SIG-M5 treated with dmso at 0.1 percent for 504 hours (cell line): ENCODE results near the gene ELP2.

Experiments used
- DNase-seq: peaks from one replicate; lab custom pipeline; 2025; ENCODE audit not compliant: unreplicated experiment; lab: John Stamatoyannopoulos, UW

The ELP2 gene

DNA sequence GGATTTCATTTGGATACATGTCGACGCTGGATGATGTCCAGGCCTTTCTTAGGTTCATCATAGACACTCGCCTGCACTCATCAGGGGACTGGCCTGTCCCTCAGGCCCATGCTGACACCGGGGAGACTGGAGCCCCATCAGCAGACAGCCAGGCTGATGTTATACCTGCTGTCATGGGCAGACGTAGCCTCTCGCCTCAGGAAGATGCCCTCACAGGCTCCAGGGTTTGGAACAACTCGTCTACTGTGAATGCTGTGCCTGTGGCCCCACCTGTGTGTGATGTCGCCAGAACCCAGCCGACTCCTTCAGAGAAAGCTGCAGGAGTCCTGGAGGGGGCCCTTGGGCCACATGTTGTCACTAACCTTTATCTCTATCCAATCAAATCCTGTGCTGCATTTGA is 85.9 kb downstream of the ELP2 start:
- DNase-seq, result no peak

DNA sequence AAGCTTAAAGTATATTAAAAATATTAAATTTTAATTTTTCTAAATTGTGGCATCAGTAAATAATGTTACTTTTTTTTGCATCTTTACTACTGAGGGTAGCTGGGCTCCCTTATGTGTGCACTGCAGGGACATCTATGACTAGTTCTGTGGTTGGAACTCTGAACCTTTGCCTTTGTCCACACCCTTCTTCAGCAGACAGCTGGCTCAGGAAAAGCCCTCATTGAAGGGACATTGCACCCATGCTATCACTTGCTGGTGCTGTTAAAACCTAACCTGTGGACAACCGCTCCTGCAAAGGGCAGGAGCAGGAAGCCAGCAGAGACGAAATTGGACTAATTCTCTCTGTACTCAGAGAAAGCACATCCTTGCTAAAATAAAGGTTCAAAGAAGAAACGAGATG is 87.6 kb downstream of the ELP2 start:
- no peak for DNase-seq

GRCh38 chr18:36229188-36229587 is 99.5 kb downstream of the ELP2 start:
- no peak for DNase-seq
